Measurements from ENCODE around the gene RBM6. TPM values are rescaled to one million over a fixed set of nuclear protein-coding genes. Genes with fewer than 3 reads are reported as not detected.
"Not testable (repeated sequence)": the region's sequence is repeated elsewhere in the genome, so short reads cannot be mapped to it uniquely, and the experiment has no call there.

Gene RBM6
- total RNA-seq, 1 experiment from 2014 or later, result 38.9 TPM

GRCh38 chr3:49912881-49913281 lies 27.1 kb upstream of the RBM6 start:
- no peak for DNase-seq (ENCODE audit: low read depth)

GRCh38 chr3:49914906-49915305 lies 25.0 kb upstream of the RBM6 start:
- DNase-seq (ENCODE audit: low read depth), result no peak

DNA sequence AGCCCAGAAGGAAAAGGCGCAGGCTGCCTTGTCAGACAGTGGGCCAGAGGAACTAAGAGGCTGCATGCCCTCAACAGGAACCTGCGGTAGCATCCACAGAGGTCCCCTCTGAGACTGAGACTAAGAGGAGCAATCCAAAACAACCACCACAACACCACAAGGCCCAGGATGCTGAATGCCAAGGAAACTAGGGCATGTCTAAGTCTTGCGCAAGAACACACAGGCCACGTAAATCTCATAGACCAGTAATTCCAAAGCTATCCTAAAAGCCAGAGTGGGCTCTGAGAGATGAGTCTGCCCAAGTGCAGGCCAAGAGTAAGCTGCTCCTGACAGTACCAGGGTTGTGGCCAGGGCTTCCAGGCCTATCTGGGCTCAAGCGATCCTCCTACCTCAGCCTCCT lies 23.3 kb upstream of the RBM6 start:
- no peak for DNase-seq (ENCODE audit: low read depth)

DNA sequence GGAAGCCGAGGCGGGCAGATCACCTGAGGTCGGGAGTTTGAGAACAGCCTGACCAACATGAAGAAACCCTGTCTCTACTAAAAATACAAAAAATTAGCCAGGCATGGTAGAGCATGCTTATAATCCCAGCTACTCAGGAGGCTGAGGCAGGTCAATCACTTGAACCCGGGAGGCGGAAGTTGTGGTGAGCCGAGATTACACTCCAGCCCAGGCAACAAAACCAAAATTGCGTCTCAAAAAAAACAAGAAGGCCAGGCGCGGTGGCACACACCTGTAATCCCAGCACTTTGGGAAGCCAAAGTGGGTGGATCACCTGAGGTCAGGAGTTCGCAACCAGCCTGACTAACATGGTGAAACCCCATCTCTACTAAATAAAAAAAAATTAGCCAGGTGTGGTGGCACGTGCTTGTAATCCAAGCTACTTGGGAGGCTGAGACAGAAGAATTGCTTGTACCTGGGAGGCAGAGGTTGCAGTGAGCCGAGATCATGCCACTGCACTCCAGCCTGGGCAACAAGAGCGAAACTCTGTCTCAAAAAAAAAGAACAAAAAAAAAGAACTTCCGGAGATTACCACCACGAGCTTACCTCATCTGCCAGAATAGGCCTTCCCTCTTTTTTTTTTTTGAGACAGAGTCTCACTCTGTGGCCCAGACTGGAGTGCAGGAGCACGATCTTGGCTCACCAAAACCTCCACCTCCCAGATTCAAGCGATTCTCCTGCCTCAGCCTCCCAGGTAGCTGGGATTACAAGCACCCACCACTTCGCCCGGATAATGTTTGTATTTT lies 22.0 kb upstream of the RBM6 start:
- not testable (repeated sequence) for DNase-seq (ENCODE audit: low read depth)

DNA sequence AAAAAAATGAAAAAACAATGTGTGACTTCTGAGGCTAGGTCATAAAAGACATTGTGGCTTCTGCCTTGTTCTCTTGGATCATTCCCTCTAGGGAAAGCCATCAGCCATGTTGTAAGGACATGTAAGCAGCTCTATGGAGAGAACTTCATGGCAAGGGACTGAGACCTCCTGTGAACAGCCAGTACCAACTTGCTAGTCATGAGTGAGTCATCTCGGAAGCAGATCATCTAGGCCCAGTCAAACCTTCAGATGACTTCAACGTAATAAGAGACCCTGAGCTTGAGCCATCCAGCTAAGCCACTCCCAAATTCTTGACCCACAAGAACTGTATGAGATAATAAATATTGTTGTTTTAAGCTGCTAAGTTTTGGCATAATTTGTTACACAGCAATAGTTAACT lies 15.3 kb upstream of the RBM6 start:
- DNase-seq (ENCODE audit: low read depth), result peak; percentile 79

DNA sequence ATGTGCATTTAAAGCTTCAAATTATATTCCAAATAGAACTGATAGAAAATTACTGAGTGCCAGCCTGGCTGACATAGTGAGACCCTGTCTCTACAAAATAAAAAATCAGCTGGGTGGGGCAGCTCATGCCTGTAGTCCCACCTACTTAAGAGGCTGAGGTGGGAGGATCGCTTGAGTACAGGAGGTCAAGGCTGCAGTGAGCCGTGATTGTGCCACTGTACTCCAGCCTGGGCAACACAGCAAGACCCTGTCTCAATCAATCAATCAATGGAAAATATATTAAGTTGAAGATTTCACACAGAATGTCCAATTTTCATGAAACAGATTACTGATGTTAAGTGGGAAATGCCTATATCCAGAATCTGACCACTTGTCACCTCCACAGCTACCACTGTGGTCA lies 14.5 kb upstream of the RBM6 start:
- DNase-seq (ENCODE audit: low read depth), result no peak

DNA sequence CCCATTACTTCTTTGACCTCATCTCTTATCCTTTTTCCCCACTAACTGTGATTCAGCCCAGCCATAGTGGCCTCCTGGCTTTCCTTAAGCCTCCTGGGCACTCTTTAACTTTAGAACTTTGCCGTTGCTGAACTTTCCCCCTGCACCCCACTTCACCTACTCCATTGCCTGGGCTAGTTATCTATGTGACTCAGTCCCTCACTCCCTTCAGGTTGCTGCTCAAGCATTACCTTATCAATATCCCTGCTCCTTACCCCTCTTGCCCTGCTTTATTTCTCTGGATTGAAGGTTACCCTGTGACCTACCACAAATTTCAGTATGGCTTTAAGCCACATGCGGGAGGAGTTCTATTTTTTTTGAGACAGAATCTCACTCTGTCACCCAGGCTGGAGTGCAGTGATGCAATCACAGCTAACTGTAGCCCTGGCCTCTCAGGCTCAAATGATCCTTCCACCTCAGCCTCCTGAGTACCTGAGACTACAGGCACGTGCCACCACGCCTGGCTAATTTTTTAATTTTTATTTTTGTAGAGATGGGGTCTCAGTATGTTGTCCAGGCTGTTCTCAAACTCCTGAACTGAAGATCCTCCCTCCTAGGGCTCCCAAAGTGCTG lies 13.7 kb upstream of the RBM6 start:
- no peak for DNase-seq (ENCODE audit: low read depth)

GRCh38 chr3:49927798-49928197 lies 12.2 kb upstream of the RBM6 start:
- no peak for DNase-seq (ENCODE audit: low read depth)

- DNase-seq (ENCODE audit: low read depth), result no peak
These were observed 11.4 kb upstream of the RBM6 start for GRCh38 chr3:49928481-49929017.

DNA sequence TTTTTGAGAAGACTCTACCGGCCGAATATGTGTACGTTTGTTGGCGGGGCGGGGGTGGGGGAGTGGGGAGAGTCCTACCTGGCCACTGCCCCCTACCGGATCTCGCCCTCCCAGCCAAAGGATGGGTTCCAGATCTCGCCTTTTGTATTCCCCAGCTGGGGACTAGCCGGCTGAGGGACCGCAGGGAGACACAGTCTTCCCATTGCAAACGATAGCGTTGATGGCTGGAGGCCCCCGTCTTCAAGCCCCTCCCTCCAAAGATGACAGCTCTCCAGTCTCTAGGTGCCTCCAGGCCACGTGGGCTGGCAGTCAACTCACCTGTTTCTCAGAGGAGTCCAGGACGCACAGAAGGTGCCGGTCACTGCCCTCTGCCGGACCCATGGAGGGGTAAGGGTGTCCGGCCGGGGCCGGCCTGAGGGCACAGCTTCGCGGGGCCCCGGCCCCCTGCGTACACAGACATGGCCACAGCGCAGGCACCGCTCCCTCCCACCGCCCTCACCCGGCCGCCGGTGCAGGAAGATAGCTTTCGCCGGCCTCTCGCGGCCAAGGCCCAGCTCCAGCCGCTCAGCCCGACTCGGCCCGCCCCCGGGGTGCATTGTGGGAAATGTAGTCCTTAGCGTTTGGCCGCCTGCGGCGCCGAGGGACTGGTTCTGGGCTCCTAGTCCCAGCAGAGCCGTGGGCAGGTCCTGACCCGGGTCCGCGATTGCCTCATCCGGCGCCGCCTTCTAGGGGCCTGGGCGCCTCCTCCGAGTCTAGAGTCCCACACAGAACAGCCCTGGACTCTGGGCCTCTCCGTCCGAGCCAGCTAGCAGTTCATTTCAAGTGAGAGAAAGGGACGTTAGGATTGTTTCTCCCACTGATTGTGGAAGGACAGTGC lies 10.4 kb upstream of the RBM6 start, which contains the start of gene MON1A:
Gene MON1A (minus strand): TSS at position 521 of the 877 bp plus-strand sequence. CDS start 16,465 bp downstream, outside the sequence.
- DNase-seq (ENCODE audit: low read depth), result peak; percentile 94

GRCh38 chr3:49930168-49930690 lies 9.7 kb upstream of the RBM6 start:
- DNase-seq (ENCODE audit: low read depth), result no peak

- peak; percentile 53 for DNase-seq (ENCODE audit: low read depth)
These were observed 9.0 kb upstream of the RBM6 start for GRCh38 chr3:49930922-49931321.

DNA sequence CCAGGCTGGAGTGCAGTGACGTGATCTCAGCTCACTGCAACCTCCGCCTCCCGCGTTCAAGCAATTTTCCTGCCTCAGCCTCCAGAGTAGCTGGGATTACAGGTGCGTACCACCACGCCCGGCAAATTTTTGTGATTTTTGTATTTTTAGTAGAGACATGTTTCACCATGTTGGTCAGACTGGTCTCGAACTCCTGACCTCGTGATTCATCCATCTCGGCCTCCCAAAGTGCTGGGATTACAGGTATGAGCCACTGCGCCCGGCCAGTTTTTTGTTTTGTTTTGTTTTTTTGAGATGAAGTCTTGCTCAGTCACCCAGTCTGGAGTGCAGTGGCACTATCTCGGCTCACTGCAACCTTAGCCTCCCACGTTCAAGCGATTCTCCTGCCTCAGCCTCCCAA lies 7.7 kb upstream of the RBM6 start:
- DNase-seq (ENCODE audit: low read depth), result not testable (repeated sequence)

GRCh38 chr3:49937090-49937489 lies 2.9 kb upstream of the RBM6 start:
- no peak for DNase-seq (ENCODE audit: low read depth)

GRCh38 chr3:49940667-49941249 lies 808 bp downstream of the RBM6 start:
- DNase-seq (ENCODE audit: low read depth), result no peak

DNA sequence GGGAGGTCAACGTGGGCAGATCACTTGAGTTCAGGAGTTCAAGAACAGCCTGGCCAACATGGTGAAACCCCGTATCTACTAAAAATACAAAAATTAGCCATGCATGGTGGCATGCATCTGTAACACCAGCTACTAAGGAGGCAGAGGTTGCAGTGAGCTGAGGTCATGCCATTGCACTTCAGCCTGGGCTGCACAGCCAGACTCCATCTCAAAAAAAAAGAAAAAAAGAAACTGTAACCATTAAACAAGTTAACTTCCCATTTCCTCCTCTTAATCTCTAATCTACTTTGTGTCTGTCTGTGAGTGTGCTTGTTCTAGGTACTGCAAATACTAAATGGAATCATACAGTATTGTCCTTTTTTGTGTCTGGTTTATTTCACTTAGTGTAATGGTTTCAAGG lies 2.7 kb downstream of the RBM6 start:
- DNase-seq (ENCODE audit: low read depth), result no peak

- no peak for DNase-seq (ENCODE audit: low read depth)
These were observed 13.0 kb downstream of the RBM6 start for GRCh38 chr3:49952924-49953323.

- no peak for DNase-seq (ENCODE audit: low read depth)
These were observed 15.7 kb downstream of the RBM6 start for GRCh38 chr3:49955636-49956035.

DNA sequence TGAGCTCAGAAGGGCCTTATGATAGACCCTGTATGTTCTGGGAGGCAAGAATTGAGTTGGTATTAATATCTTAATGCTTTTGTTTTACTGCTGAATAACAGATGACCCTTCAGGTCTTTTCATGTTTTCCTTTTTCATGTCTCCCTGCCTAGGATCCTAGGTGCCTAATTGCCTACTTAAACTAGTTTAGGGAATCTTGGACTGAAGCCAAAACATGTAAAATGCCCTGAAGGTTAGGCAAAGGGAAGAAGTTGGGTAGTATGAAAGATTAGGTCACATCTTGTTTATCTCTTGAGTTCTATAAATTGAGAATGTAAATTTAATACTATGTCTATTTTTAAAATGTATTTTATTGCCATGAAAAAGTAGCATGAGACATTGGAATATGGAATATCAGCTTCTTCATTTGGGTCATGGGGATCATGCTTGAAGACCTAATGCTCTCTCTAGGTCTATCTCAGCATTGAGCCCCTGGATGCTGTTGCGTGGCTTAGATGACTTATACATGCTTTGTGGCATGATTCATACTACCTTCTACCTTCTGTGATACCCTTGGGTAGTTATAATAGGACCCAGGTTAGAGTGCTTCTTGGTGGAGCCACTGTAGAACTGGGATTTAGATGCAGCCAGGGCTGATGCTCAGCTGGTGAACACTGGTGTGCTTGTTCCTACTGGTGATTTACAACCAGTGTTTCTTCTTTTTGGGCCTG lies 26.4 kb downstream of the RBM6 start:
- DNase-seq (ENCODE audit: low read depth), result no peak

GRCh38 chr3:49967291-49967690 lies 27.3 kb downstream of the RBM6 start:
- DNase-seq (ENCODE audit: low read depth), result no peak

DNA sequence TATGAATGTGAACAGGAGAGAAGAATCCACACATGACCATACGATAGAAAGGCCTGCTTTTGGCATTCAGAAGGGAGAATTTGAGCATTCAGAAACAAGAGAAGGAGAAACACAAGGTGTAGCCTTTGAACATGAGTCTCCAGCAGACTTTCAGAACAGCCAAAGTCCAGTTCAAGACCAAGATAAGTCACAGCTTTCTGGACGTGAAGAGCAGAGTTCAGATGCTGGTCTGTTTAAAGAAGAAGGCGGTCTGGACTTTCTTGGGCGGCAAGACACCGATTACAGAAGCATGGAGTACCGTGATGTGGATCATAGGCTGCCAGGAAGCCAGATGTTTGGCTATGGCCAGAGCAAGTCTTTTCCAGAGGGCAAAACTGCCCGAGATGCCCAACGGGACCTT lies 28.4 kb downstream of the RBM6 start:
- no peak for DNase-seq (ENCODE audit: low read depth)

Data from RPMI7951 (cell line).